ENCODE data around the gene RALBP1.

DNA sequence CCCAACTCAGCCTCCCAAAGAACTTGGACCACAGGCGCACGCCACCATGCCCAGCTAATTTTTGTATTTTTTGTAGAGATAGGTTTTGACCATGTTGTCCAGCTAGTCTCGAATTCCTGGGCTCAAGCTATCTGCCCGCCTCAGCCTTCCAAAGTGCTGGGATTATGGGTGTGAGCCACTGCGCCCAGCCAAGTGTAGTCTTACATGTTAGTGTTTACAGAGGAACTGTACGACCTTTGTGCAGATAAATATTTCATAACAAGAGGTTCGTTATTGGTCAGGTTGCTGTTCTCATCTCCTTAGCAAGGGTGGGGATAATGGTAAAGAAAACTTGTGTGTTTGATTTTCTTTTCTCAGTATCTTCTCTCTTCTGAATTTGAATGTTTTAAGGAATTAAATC, 46.5 kb downstream of the RALBP1 start:
- TF ChIP-seq, protein P1, sequence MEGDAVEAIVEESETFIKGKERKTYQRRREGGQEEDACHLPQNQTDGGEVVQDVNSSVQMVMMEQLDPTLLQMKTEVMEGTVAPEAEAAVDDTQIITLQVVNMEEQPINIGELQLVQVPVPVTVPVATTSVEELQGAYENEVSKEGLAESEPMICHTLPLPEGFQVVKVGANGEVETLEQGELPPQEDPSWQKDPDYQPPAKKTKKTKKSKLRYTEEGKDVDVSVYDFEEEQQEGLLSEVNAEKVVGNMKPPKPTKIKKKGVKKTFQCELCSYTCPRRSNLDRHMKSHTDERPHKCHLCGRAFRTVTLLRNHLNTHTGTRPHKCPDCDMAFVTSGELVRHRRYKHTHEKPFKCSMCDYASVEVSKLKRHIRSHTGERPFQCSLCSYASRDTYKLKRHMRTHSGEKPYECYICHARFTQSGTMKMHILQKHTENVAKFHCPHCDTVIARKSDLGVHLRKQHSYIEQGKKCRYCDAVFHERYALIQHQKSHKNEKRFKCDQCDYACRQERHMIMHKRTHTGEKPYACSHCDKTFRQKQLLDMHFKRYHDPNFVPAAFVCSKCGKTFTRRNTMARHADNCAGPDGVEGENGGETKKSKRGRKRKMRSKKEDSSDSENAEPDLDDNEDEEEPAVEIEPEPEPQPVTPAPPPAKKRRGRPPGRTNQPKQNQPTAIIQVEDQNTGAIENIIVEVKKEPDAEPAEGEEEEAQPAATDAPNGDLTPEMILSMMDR (IDR thresholded peaks at IDR 0.05), result no peak
- no peak for TF ChIP-seq POLR2A (IDR thresholded peaks at IDR 0.05)

All from adrenal gland (tissue), 5 donors.